GM12878 (cell line): ENCODE measurements around the gene NOP16. TPM values are rescaled to one million over a fixed set of nuclear protein-coding genes. Genes with fewer than 3 reads are reported as not detected.

Source experiments
- ATAC-seq: fragments of 200-7000 bp; cut with Tn5 transposase; 3 replicates; pipeline ENCODE4 v1.9.1; 2020; ENCODE audit warnings: mild to moderate bottlenecking, moderate library complexity
- BruUV-seq: library from RNA; stranded (reverse); fragments of 400-500 nt; replicated peaks from 2 replicates; lab custom pipeline; 2021; lab: Mats Ljungman, UMichigan
- CTCF ChIA-PET: fragments of 300-600 bp; sonication (Branson Sonifier 250); formaldehyde crosslinking; extraction: SDS; loops from one replicate; lab custom pipeline; 2021; ENCODE audit warnings: inconsistent platforms; lab: Yijun Ruan, JAX
- POLR2A ChIA-PET: fragments of 350-600 bp; formaldehyde crosslinking; extraction: SDS; loops from one replicate; lab custom pipeline; 2021; ENCODE audit warnings: inconsistent platforms; lab: Charles Lee
- RAD21 ChIA-PET: fragments of 300-600 bp; sonication (Branson Sonifier 250); formaldehyde crosslinking; loops from one replicate; lab custom pipeline; 2023; ENCODE audit warnings: antibody characterized with exemption; ENCODE audit not compliant: unreplicated experiment; lab: Charles Lee
- SMC1A ChIA-PET: fragments of 300-600 bp; sonication (Branson Sonifier 250); formaldehyde crosslinking; loops from one replicate; lab custom pipeline; 2023; ENCODE audit not compliant: unreplicated experiment, uncharacterized antibody; lab: Charles Lee
- DNase-seq: peaks from one replicate; pipeline ENCODE4 v3.0.0-alpha.2; 2011; ENCODE audit warnings: low read depth, low spot score
- FAIRE-seq: peaks from 3 replicates; lab custom pipeline; 2011; peaks lifted over from hg19 to GRCh38; lab: Jason Lieb, UNC
- H2AFZ ChIP-seq: 2 replicates; pipeline ENCODE4 v1.6.0; 2011; ENCODE audit warnings: low read depth, low read length, control low read depth; ENCODE audit not compliant: control insufficient read depth
- H3K27ac ChIP-seq: 2 replicates; pipeline ENCODE4 v1.5.1; 2011; ENCODE audit warnings: control low read depth; ENCODE audit not compliant: control insufficient read depth, insufficient read depth
- H3K27me3 ChIP-seq, 2 experiments: replicated peaks in 1 of 2; 2 replicates each; pipeline versions ENCODE4 v1.6.0 to v1.6.1; 2011; ENCODE audit warnings: low read length in 1 of 2; ENCODE audit not compliant: control insufficient read depth in 2 of 2, insufficient read depth in 2 of 2
- H3K36me3 ChIP-seq, 2 experiments: 2 replicates each; pipeline ENCODE4 v1.5.1; 2011; ENCODE audit warnings: low read length in 1 of 2; ENCODE audit not compliant: control insufficient read depth in 2 of 2, insufficient read depth in 2 of 2
- H3K4me1 ChIP-seq: 2 replicates; pipeline ENCODE4 v1.6.1; 2011; ENCODE audit warnings: mild to moderate bottlenecking, low read length, moderate library complexity, mixed read lengths; ENCODE audit not compliant: control insufficient read depth, insufficient read depth
- H3K4me2 ChIP-seq: 2 replicates; pipeline ENCODE4 v1.6.0; 2011; ENCODE audit warnings: control low read depth; ENCODE audit not compliant: control insufficient read depth, insufficient read depth
- H3K4me3 ChIP-seq: fragments of 200-600 bp; sonication (generic); 2 replicates; pipeline ENCODE4 v1.5.1; 2016
- H3K79me2 ChIP-seq: 2 replicates; pipeline ENCODE4 v1.6.0; 2011; ENCODE audit warnings: low read length; ENCODE audit not compliant: control insufficient read depth, insufficient read depth
- H3K9ac ChIP-seq: 2 replicates; pipeline ENCODE4 v1.8.0; 2011; ENCODE audit warnings: low read length, control low read depth, mixed read lengths; ENCODE audit not compliant: control insufficient read depth, insufficient read depth
- H3K9me3 ChIP-seq: replicated peaks from 3 replicates; pipeline ENCODE4 v1.5.1; 2011; ENCODE audit warnings: mild to moderate bottlenecking, low read length; ENCODE audit not compliant: control insufficient read depth, insufficient read depth
- H4K20me1 ChIP-seq: 2 replicates; pipeline ENCODE4 v1.6.0; 2011; ENCODE audit not compliant: control insufficient read depth, insufficient read depth
- E2F8 ChIP-seq: fragments of 450-650 bp; IDR thresholded peaks from 2 replicates; pipeline ENCODE4 v1.6.1; 2018; ENCODE audit warnings: mild to moderate bottlenecking, low read depth, moderate library complexity; ENCODE audit not compliant: partially characterized antibody
- EED ChIP-seq: sonication (generic); IDR thresholded peaks from 2 replicates; pipeline ENCODE4 v1.6.1; 2016; ENCODE audit warnings: antibody characterized with exemption, low read depth
- KAT2A ChIP-seq: conservative IDR thresholded peaks from 2 replicates; pipeline ENCODE4 v1.6.1; 2011; ENCODE audit warnings: low read depth, low read length; ENCODE audit not compliant: control insufficient read depth
- KDM1A ChIP-seq: fragments of 200-600 bp; sonication (generic); IDR thresholded peaks from 2 replicates; pipeline ENCODE4 v1.6.1; 2016; ENCODE audit warnings: borderline replicate concordance
- NKRF ChIP-seq: fragments of 450-650 bp; conservative IDR thresholded peaks from 2 replicates; pipeline ENCODE4 v1.6.1; 2017; ENCODE audit warnings: mild to moderate bottlenecking, moderate library complexity
- PAX5 ChIP-seq: IDR thresholded peaks from 2 replicates; pipeline ENCODE4 v1.6.1; 2011; ENCODE audit warnings: low read depth, low read length, borderline replicate concordance
- PRDM15 ChIP-seq: fragments of 450-650 bp; formaldehyde crosslinking; IDR thresholded peaks from 2 replicates; pipeline ENCODE4 v1.4.0; 2020; ENCODE audit warnings: mild to moderate bottlenecking, moderate library complexity
- RB1 ChIP-seq: fragments of 450-650 bp; formaldehyde crosslinking; IDR thresholded peaks from 2 replicates; pipeline ENCODE4 v1.6.1; 2017; ENCODE audit warnings: mild to moderate bottlenecking, borderline replicate concordance
- RBBP5 ChIP-seq: fragments of 200-600 bp; sonication (generic); conservative IDR thresholded peaks from 2 replicates; pipeline ENCODE4 v1.6.1; 2016
- RCOR1 ChIP-seq: conservative IDR thresholded peaks from 2 replicates; pipeline ENCODE4 v1.6.1; 2012; ENCODE audit warnings: low read depth, low read length, improper control_type of control experiment
- SP1 ChIP-seq: IDR thresholded peaks from one replicate; pipeline ENCODE4 v1.6.1; 2011; ENCODE audit warnings: low read depth, low read length
- WRNIP1 ChIP-seq: IDR thresholded peaks from 2 replicates; pipeline ENCODE4 v1.6.1; 2011; ENCODE audit warnings: low read depth, low read length, improper control_type of control experiment, borderline replicate concordance
- WGBS: methylation state at CpG from one replicate; pipeline ENCODE4 v1.1.6; 2016; ENCODE audit warnings: low lambda C conversion rate; ENCODE audit not compliant: insufficient replicate concordance, insufficient coverage; ENCODE audit errors: missing lambda C conversion rate; 5-methylcytosine and 5-hydroxymethylcytosine counted together
- in situ Hi-C: fragments of 300-500 bp; cut with MboI; formaldehyde crosslinking; loops from 9 replicates; pipeline ENCODE4 v1.14.3; 2018; ENCODE audit warnings: mixed read lengths
- intact Hi-C: fragments of 100-400 bp; cut with micrococcal nuclease; formaldehyde crosslinking; loops from one replicate; pipeline ENCODE4 v1.14.2; 2022; ENCODE audit not compliant: unreplicated experiment
- polyA plus RNA-seq, 11 experiments: library from polyadenylated mRNA; depleted of rRNA in 4 of 11; unstranded in 6 of 11; stranded (reverse) in 5 of 11; fragments of >200 nt; fragmentation: Nextera tagmentation in 4 of 11; fragmentation: Illumina TruSeq in 1 of 11; extraction: Ambion mirVana in 4 of 11; extraction: Trizol in 1 of 11; gene quantifications; 1 replicate in 1 of 11; 2 replicates in 10 of 11; pipeline versions ENCODE4 v1.2.1 to v1.2.3, GENCODE V29; 2011 to 2016; ENCODE audit warnings: inconsistent platforms in 2 of 11, missing spikeins in 2 of 11, low read depth in 1 of 11
- total RNA-seq, 4 experiments: library from RNA; depleted of rRNA in 3 of 4; stranded (reverse); fragments of >200 nt in 3 of 4; fragmentation: Illumina TruSeq in 1 of 4; extraction: Trizol in 1 of 4; gene quantifications; 2 replicates each; pipeline versions ENCODE4 v1.2.1 to v1.2.3, GENCODE V29; 2013 to 2021
- TF ChIP-seq, protein P1 (sequence below), 3 experiments: IDR thresholded peaks in 2 of 3; conservative IDR thresholded peaks in 1 of 3; 2 replicates each; pipeline ENCODE4 v1.5.1; 2011; ENCODE audit warnings: low read depth in 3 of 3, low read length in 3 of 3, mild to moderate bottlenecking in 3 of 3, control low read depth in 2 of 3, moderate library complexity in 2 of 3, inconsistent platforms in 1 of 3, mixed read lengths in 1 of 3; ENCODE audit not compliant: control insufficient read depth in 2 of 3, insufficient read depth in 1 of 3; ENCODE audit errors: extremely low read depth in 1 of 3

The NOP16 gene
- total and polyA plus RNA-seq, 10 of the 15 experiments (the other 5 are each of a cell fraction or from before 2014, with no cell fraction given), result 50.3 to 276 (median 116) TPM

- in situ Hi-C loops (no loop called here), intact Hi-C loops (no loop called here)
- peaks cover 4% of the 10 kb centered on the region for H3K4me1 ChIP-seq
- no peaks in the 10 kb centered on the region for H3K9me3 ChIP-seq
- no peak overlapping the region for H3K9ac ChIP-seq
- H2AFZ ChIP-seq, result no peak overlapping the region
- H3K4me2 ChIP-seq, result no peak overlapping the region
- POLR2A ChIA-PET, result interaction anchor here (1.4 to 4.0 kb wide), 3 partner anchors 8 to 26 kb away, joined by 4 to 41 read pairs (median 4); partner anchors contain the start of gene KIAA1191
- H3K79me2 ChIP-seq, result peaks cover 20% of the 10 kb centered on the region
- H3K27me3 ChIP-seq, result no peaks in the 10 kb centered on the region
- H3K36me3 ChIP-seq, result peaks cover 14 to 15% of the 10 kb centered on the region in 2 experiments
- no peak for ATAC-seq
- no peak for FAIRE-seq
- SMC1A ChIA-PET, result interaction anchor here (1.7 to 4.3 kb wide), 2 partner anchors 8 to 10 kb away, joined by 3 to 36 read pairs; partner anchors contain the start of gene KIAA1191
- H4K20me1 ChIP-seq, result peaks cover 4% of the 10 kb centered on the region; the same call in 1 of the 2 replicates
- 98% methylated on average over 4 of the region's 4 CpGs for WGBS
- DNase-seq, result no peak
- CTCF ChIA-PET, result no interaction called here
- no peak overlapping the region for H3K4me3 ChIP-seq
- no TSS peak for BruUV-seq
- H3K27ac ChIP-seq, result no peak overlapping the region
- RAD21 ChIA-PET, result interaction anchor here (0.6 to 3.9 kb wide), 2 partner anchors 8 to 772 kb away, joined by 3 to 29 read pairs; partner anchors contain the start of gene KIAA1191
- TF ChIP-seq E2F8 (no peak), RCOR1 (no peak), WRNIP1 (no peak), KDM1A (no peak), PAX5 (no peak), RBBP5 (no peak), NKRF (no peak), RB1 (no peak), EED (no peak), PRDM15 (no peak), KAT2A (no peak), SP1 (no peak)
- TF ChIP-seq, protein P1, sequence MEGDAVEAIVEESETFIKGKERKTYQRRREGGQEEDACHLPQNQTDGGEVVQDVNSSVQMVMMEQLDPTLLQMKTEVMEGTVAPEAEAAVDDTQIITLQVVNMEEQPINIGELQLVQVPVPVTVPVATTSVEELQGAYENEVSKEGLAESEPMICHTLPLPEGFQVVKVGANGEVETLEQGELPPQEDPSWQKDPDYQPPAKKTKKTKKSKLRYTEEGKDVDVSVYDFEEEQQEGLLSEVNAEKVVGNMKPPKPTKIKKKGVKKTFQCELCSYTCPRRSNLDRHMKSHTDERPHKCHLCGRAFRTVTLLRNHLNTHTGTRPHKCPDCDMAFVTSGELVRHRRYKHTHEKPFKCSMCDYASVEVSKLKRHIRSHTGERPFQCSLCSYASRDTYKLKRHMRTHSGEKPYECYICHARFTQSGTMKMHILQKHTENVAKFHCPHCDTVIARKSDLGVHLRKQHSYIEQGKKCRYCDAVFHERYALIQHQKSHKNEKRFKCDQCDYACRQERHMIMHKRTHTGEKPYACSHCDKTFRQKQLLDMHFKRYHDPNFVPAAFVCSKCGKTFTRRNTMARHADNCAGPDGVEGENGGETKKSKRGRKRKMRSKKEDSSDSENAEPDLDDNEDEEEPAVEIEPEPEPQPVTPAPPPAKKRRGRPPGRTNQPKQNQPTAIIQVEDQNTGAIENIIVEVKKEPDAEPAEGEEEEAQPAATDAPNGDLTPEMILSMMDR (IDR thresholded peaks at IDR 0.05 in 2 of 3, conservative IDR thresholded peaks at IDR 0.05 in 1 of 3; ENCODE audit: control insufficient read depth in 2 of 3, extremely low read depth in 1 of 3, insufficient read depth in 1 of 3, low read depth in 3 of 3, low read length in 3 of 3), result no peak
Measured at GRCh38 chr5:176353533-176353932, 34.9 kb downstream of the NOP16 start.
